GM12874 (cell line): ENCODE data around the gene IRF2.

Source experiments
- TF ChIP-seq, protein P1 (sequence below): IDR thresholded peaks from 2 replicates; pipeline ENCODE4 v1.5.1; 2011; ENCODE audit warnings: low read depth, mild to moderate bottlenecking, control low read depth, low read length, moderate library complexity; ENCODE audit not compliant: insufficient read depth

The IRF2 gene

DNA sequence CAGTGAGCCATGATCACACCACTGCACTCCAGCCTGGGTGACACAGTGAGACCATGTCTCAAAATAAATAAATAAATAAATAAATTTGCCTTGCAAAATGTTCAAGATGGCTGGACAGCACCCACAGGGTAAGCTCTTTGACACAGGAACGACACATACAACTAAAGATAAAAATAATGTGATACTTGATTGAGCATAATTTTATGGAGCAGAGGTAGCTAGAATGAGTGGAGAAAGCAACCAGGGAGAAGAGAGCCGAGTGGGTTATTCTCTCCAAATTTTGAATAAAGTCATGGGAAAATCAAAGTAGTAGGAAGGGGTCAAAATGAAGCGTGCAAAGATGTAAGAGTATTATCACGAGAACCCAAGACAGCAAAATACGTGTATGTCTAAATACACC, 121.5 kb downstream of the IRF2 start:
- TF ChIP-seq, protein P1, sequence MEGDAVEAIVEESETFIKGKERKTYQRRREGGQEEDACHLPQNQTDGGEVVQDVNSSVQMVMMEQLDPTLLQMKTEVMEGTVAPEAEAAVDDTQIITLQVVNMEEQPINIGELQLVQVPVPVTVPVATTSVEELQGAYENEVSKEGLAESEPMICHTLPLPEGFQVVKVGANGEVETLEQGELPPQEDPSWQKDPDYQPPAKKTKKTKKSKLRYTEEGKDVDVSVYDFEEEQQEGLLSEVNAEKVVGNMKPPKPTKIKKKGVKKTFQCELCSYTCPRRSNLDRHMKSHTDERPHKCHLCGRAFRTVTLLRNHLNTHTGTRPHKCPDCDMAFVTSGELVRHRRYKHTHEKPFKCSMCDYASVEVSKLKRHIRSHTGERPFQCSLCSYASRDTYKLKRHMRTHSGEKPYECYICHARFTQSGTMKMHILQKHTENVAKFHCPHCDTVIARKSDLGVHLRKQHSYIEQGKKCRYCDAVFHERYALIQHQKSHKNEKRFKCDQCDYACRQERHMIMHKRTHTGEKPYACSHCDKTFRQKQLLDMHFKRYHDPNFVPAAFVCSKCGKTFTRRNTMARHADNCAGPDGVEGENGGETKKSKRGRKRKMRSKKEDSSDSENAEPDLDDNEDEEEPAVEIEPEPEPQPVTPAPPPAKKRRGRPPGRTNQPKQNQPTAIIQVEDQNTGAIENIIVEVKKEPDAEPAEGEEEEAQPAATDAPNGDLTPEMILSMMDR = no peak

DNA sequence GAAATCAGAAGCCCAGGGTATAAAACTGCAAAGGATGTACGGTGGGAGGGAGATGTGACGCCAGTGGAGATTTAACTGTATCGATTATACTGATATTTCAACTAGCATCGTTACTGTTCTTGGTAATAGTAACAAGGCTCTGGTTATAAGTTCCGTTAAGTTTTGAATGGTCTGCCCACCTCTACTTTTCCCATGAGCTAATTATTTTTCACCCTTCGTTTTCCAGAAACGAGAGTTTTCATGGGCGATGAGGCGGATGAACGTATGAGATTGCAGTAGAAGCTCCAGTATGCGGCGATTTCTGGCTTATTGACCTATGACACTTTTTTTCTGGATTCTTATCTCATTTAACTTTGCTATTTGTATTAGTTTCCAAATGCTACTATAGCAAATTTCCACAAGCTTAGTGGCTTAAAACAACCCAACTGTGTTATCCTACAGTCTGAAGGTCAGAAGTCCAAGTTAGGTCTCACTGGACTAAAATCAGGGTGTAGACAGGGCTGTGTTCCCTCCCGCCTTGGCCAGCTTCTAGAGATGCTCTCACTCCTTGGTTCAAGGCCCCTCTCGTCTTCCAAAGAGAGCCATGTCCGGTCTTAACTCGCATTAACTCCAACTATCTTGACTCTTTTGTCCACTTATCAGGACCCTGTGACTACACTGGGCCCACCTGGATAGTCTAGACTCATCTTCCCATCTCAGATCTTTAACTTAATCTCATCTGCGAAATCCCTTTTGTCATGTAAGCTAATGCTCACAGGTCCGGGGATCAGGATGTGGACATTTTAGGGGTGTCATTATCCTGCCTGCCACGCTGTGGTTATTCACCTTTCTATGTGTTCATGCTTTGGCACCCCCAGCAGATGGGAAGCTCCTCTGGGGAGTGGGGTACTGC, 122.5 kb downstream of the IRF2 start:
- TF ChIP-seq, protein P1 = no peak

DNA sequence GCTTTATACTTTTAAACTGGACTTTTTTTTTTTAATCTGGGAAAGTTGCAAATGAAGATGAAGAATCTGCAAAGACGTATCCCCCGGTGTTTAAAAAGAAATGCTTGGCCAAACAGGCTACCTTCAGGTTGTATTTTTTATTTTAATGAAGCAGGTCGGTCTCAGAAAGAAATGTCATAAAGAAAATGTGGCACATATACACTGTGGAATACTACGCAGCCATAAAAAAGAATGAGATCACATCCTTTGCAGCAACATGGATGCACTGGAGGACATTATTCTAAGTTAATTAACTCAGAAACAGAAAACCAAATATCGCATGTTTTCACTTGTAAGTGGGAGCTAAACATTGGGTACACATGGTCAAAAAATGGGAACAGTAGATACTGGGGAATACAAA, 123.4 kb downstream of the IRF2 start:
- TF ChIP-seq, protein P1 = no peak

DNA sequence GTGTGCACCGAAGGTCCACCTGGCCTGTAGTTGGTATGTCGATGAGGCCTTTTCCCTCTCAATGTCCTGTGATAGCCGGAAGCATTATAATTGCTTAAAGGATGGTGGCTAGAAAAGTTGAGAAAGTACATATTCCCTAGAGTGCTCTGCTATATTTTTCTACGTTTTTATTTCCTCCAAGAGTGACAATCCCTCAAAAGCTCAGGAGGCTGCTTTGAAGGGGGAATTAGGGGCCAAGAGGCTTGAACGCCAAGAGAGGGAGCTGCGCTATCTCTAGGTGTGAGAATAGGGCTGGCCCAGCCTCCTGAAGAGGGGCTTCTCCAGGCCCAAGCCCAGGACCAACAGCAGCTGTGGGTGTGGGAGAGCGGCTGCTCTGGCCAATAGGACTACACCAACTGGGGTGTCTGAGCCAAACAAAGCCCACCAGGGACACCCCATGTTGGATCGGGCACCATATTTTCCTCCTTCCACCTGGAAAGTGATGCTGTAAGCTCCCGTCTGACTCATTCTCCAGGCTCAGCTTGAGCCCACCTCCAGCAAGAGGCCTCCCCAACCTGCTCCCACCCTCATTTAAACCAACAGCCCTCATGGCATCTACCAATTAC, 124.0 kb downstream of the IRF2 start:
- TF ChIP-seq, protein P1 = no peak

DNA sequence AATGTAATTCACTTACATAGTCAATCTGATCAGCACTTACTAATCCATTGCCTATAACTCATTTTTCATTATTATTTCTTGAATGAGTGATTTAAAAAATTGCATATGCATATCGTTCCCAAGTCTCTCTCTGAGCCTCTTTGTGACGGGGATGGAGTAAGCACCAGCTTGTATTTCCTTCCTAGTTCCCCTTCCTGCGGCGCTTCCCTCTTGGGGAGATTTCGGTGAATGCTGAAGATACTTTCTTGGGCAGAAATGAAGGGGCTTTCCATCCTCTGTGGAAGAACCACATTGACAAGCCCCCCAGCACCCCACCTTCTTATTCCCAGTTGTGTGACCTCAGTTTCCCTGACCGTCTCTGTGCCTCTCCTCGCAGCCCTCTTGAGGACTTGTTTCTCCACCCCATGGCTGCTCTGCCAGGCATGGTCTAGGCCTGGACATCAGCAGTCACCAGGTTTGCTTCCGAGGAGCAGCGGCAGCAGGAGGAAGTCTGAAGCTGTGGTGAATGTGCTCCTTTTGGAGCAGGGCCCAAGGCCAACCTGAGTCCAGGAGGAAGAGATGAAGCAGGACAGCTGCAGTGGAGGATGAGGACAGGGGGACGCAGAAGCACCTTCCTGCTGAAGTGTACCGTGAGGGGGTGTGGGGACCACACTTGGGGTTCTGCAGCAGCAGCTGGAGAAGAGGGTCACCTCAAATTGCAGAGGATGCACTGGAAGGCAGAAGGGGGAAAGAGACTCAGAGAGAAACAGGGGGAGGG, 124.9 kb downstream of the IRF2 start:
- TF ChIP-seq, protein P1 = no peak

DNA sequence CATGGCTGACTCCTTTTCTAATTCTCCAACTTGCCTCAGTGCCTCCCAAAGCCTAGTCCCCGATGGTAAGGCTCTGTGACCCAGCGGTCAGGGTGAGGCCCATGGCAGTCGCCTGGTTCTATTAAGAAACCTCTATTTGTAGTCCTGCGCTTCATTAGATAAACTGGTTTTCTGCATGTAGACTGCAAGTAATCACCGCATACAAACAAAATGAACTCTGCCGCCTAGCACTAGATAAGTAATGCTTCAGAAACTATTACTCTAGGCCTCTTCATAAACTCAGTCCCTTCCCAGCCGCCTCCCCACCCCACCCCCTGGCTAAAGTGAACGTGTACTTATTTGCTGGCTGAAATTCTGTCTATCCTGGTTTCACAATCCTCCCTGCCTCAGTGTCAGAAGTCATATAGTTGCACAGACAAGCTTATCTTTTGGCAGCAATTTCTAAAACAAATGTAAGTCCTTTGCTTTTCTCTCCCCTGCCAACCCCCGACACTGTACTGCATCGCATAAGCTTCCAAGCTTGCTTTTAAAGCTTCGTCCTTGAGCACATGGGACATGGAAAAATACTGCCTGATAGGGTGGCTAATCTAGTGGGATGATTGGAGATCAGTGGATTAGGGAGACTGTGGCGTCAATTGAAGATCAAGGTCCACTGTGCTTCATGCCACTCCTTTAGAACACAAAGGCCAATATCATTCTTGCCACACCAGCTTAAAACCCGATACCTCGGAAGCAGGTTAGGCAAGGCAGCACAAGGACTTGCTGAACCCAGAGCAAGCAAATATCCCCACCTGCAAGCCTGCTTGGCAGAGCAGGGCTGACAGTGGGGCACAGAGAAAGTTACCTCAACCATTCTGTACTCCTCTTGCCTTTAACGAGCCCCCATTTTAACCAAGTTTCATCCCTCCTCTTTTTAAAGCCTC, 125.8 kb downstream of the IRF2 start:
- TF ChIP-seq, protein P1 = no peak
